Sigmoid colon (tissue), 3 donors: ENCODE results near the gene NFS1.
"Not testable (repeated sequence)": the region's sequence is repeated elsewhere in the genome, so short reads cannot be mapped to it uniquely, and the experiment has no call there.

Experiments
- CTCF ChIP-seq, 4 experiments: fragments of 450-650 bp in 3 of 4; fragments of 200-600 bp in 1 of 4; IDR thresholded peaks; one replicate each; pipeline ENCODE4 v1.5.1; 2016 to 2019; ENCODE audit warnings: antibody characterized with exemption in 4 of 4, mild to moderate bottlenecking in 3 of 4, moderate library complexity in 2 of 4
- POLR2A ChIP-seq, 2 donors: fragments of 450-650 bp; IDR thresholded peaks; one replicate each; pipeline ENCODE4 v1.6.1; 2016; ENCODE audit warnings: antibody characterized with exemption in 2 of 2, mild to moderate bottlenecking in 2 of 2, moderate library complexity in 2 of 2

DNA sequence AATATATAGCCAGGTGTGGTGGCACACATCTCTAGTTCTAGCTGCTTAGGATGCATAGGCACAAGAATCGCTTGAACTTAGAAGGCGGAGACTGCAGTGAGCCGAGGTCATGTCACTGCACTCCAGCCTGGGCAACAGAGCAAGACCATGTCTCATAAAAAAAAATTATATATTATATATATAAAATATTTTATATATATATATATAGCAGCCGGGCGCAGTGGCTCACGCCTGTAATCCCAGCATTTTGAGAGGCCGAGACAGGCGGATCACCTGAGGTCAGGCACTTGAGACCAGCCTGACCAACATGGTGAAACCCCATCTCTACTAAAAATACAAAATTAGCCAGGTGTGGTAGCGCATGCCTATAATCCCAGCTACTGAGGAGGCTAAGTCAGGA lies 13.8 kb downstream of the NFS1 start:
- not testable (repeated sequence) for TF ChIP-seq CTCF, POLR2A (IDR thresholded peaks at IDR 0.05)
